HEK293 (cell line): ENCODE data around the gene ARL13A.

ENCODE experiments used
- CTCF ChIA-PET: fragments of 350-600 bp; formaldehyde crosslinking; extraction: SDS; loops from one replicate; lab custom pipeline; 2021; ENCODE audit warnings: antibody characterized with exemption; lab: Yijun Ruan, JAX
- POLR2A ChIA-PET: fragments of 300-600 bp; formaldehyde crosslinking; extraction: SDS; loops from one replicate; lab custom pipeline; 2020; ENCODE audit warnings: antibody characterized with exemption, inconsistent platforms; lab: Yijun Ruan, JAX
- H3K27ac ChIP-seq: fragments of 200-500 bp; sonication (Bioruptor generic); 2 replicates; pipeline ENCODE4 v1.5.1; 2014; ENCODE audit warnings: low read depth, low read length, control low read depth, inconsistent platforms; ENCODE audit errors: extremely low read depth
- H3K36me3 ChIP-seq, 2 experiments: fragments of 200-500 bp in 1 of 2; sonication (Bioruptor generic) in 1 of 2; 1 replicate in 1 of 2; 2 replicates in 1 of 2; pipeline ENCODE4 v1.5.1; 2014 to 2017; ENCODE audit warnings: inconsistent platforms in 2 of 2, low read length in 2 of 2; ENCODE audit not compliant: control insufficient read depth in 2 of 2, insufficient read depth in 1 of 2
- H3K4me1 ChIP-seq: fragments of 200-500 bp; sonication (Bioruptor generic); 2 replicates; pipeline ENCODE4 v1.5.1; 2014; ENCODE audit warnings: mild to moderate bottlenecking, low read length, inconsistent platforms; ENCODE audit not compliant: control insufficient read depth, insufficient read depth
- H3K4me3 ChIP-seq: 2 replicates; pipeline ENCODE4 v1.5.1; 2011; ENCODE audit warnings: low read depth, mild to moderate bottlenecking, control low read depth, low read length, moderate library complexity
- H3K9me3 ChIP-seq: fragments of 200-500 bp; sonication (Bioruptor generic); 2 replicates; pipeline ENCODE4 v1.5.1; 2014; ENCODE audit warnings: low read depth, low read length, inconsistent platforms; ENCODE audit not compliant: control insufficient read depth, insufficient read depth
- KLF8 ChIP-seq: fragments of 450-650 bp; formaldehyde crosslinking; IDR thresholded peaks from 2 replicates; pipeline ENCODE4 v1.5.1; 2016; ENCODE audit warnings: missing biosample characterization, missing genetic modification characterization
- PRDM1 ChIP-seq: fragments of 450-650 bp; formaldehyde crosslinking; IDR thresholded peaks from 2 replicates; pipeline ENCODE4; 2016; ENCODE audit warnings: missing biosample characterization, missing genetic modification characterization
- SALL2 ChIP-seq: fragments of 450-650 bp; formaldehyde crosslinking; IDR thresholded peaks from 2 replicates; pipeline ENCODE4 v1.5.0; 2017; ENCODE audit warnings: missing biosample characterization, mild to moderate bottlenecking, missing genetic modification characterization, borderline replicate concordance
- TCF7L2 ChIP-seq: IDR thresholded peaks from 2 replicates; pipeline ENCODE4 v1.6.1; 2011; ENCODE audit warnings: low read depth, mild to moderate bottlenecking, inconsistent platforms, low read length, moderate library complexity, borderline replicate concordance
- ZBTB17 ChIP-seq: fragments of 450-650 bp; formaldehyde crosslinking; IDR thresholded peaks from 2 replicates; pipeline ENCODE4 v1.5.1; 2016; ENCODE audit warnings: missing biosample characterization, missing genetic modification characterization
- ZBTB21 ChIP-seq: fragments of 450-650 bp; formaldehyde crosslinking; IDR thresholded peaks from 2 replicates; pipeline ENCODE4 v1.5.1; 2017; ENCODE audit warnings: missing biosample characterization, missing genetic modification characterization
- ZFP3 ChIP-seq: fragments of 450-650 bp; formaldehyde crosslinking; IDR thresholded peaks from 2 replicates; pipeline ENCODE4 v1.5.1; 2016; ENCODE audit warnings: low read depth, missing biosample characterization, missing genetic modification characterization
- ZNF138 ChIP-seq: fragments of 450-650 bp; formaldehyde crosslinking; IDR thresholded peaks from 2 replicates; pipeline ENCODE4 v1.5.1; 2016; ENCODE audit warnings: missing biosample characterization, missing genetic modification characterization, borderline replicate concordance
- ZNF155 ChIP-seq: fragments of 450-650 bp; formaldehyde crosslinking; IDR thresholded peaks from 2 replicates; pipeline ENCODE4 v1.5.1; 2016; ENCODE audit warnings: missing biosample characterization, missing genetic modification characterization
- ZNF169 ChIP-seq: fragments of 450-650 bp; formaldehyde crosslinking; IDR thresholded peaks from 2 replicates; pipeline ENCODE4 v1.5.1; 2016; ENCODE audit warnings: missing biosample characterization, missing genetic modification characterization
- ZNF19 ChIP-seq: fragments of 450-650 bp; formaldehyde crosslinking; IDR thresholded peaks from 2 replicates; pipeline ENCODE4; 2016; ENCODE audit warnings: missing biosample characterization, missing genetic modification characterization, low read depth
- ZNF239 ChIP-seq: fragments of 450-650 bp; formaldehyde crosslinking; IDR thresholded peaks from 2 replicates; pipeline ENCODE4 v1.5.1; 2016; ENCODE audit warnings: missing biosample characterization, missing genetic modification characterization
- ZNF248 ChIP-seq: fragments of 450-650 bp; formaldehyde crosslinking; IDR thresholded peaks from 2 replicates; pipeline ENCODE4 v1.5.1; 2017; ENCODE audit warnings: missing biosample characterization, missing genetic modification characterization
- ZNF354C ChIP-seq: fragments of 450-650 bp; formaldehyde crosslinking; IDR thresholded peaks from 2 replicates; pipeline ENCODE4 v1.5.1; 2016; ENCODE audit warnings: missing biosample characterization, missing genetic modification characterization, low read depth, borderline replicate concordance
- ZNF433 ChIP-seq: fragments of 450-650 bp; formaldehyde crosslinking; IDR thresholded peaks from 2 replicates; pipeline ENCODE4 v1.5.1; 2016; ENCODE audit warnings: missing biosample characterization, missing genetic modification characterization, low read depth
- ZNF510 ChIP-seq: fragments of 450-650 bp; formaldehyde crosslinking; IDR thresholded peaks from 2 replicates; pipeline ENCODE4 v1.5.1; 2018; ENCODE audit warnings: mild to moderate bottlenecking, missing genetic modification characterization, missing biosample characterization; ENCODE audit not compliant: insufficient replicate concordance
- ZNF529 ChIP-seq: fragments of 450-650 bp; formaldehyde crosslinking; IDR thresholded peaks from 2 replicates; pipeline ENCODE4 v1.5.1; 2017; ENCODE audit warnings: missing genetic modification characterization, missing biosample characterization; ENCODE audit not compliant: insufficient replicate concordance
- ZNF544 ChIP-seq: fragments of 450-650 bp; formaldehyde crosslinking; IDR thresholded peaks from 2 replicates; pipeline ENCODE4 v1.5.0; 2017; ENCODE audit warnings: missing biosample characterization, missing genetic modification characterization
- ZSCAN16 ChIP-seq: fragments of 450-650 bp; formaldehyde crosslinking; IDR thresholded peaks from 2 replicates; pipeline ENCODE4 v1.5.1; 2016; ENCODE audit warnings: missing biosample characterization, missing genetic modification characterization
- TF ChIP-seq, protein P1 (sequence below): fragments of 450-650 bp; formaldehyde crosslinking; IDR thresholded peaks from 2 replicates; pipeline ENCODE4 v1.5.0; 2017; ENCODE audit warnings: missing biosample characterization, missing genetic modification characterization, borderline replicate concordance
- TF ChIP-seq, protein P2 (sequence below): fragments of 450-650 bp; formaldehyde crosslinking; conservative IDR thresholded peaks from 2 replicates; pipeline ENCODE4 v1.5.1; 2016; ENCODE audit warnings: low read depth, missing biosample characterization, missing genetic modification characterization
- TF ChIP-seq, protein P3 (sequence below): fragments of 450-650 bp; formaldehyde crosslinking; conservative IDR thresholded peaks from 2 replicates; pipeline ENCODE4 v1.5.1; 2016; ENCODE audit warnings: low read depth, missing biosample characterization, missing genetic modification characterization
- TF ChIP-seq, protein P4 (sequence below): fragments of 450-650 bp; formaldehyde crosslinking; IDR thresholded peaks from 2 replicates; pipeline ENCODE4 v1.5.1; 2016; ENCODE audit warnings: missing biosample characterization, missing genetic modification characterization

Gene ARL13A

DNA sequence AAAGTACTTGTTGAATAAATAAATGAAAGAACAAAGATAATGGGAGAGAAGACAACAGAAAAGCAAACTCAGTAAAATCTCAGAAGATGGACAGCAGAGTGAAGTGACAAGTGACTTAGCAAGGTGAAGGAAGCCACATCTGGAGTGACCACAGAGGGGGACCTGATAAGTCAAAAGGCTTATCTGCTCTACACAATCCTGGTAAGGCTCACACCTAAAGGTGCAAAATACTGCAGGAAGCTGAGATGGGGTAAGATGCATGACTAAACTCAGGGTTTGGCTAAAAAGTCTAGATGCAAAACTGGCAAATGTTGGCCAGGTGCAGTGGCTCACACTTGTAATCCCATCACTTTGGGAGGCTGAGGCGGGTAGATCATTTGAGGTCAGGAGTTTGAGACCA is 60.2 kb downstream of the ARL13A start:
- Histone ChIP-seq H3K9me3 (no peaks in the 10 kb centered on the region), H3K27ac (no peak overlapping the region), H3K36me3 (peaks cover 10 to 29% of the 10 kb centered on the region in 2 experiments; a peak in 2 of 3 replicates), H3K4me3 (no peak overlapping the region), H3K4me1 (no peaks in the 10 kb centered on the region)
- CTCF ChIA-PET, result no interaction called here
- POLR2A ChIA-PET, result no interaction called here
- no peak for TF ChIP-seq ZNF248
- TF ChIP-seq SALL2 (tag by site-specific recombination), result no peak
- TF ChIP-seq ZNF544 (tag by site-specific recombination), result no peak
- TF ChIP-seq, protein P1, sequence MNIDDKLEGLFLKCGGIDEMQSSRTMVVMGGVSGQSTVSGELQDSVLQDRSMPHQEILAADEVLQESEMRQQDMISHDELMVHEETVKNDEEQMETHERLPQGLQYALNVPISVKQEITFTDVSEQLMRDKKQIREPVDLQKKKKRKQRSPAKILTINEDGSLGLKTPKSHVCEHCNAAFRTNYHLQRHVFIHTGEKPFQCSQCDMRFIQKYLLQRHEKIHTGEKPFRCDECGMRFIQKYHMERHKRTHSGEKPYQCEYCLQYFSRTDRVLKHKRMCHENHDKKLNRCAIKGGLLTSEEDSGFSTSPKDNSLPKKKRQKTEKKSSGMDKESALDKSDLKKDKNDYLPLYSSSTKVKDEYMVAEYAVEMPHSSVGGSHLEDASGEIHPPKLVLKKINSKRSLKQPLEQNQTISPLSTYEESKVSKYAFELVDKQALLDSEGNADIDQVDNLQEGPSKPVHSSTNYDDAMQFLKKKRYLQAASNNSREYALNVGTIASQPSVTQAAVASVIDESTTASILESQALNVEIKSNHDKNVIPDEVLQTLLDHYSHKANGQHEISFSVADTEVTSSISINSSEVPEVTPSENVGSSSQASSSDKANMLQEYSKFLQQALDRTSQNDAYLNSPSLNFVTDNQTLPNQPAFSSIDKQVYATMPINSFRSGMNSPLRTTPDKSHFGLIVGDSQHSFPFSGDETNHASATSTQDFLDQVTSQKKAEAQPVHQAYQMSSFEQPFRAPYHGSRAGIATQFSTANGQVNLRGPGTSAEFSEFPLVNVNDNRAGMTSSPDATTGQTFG (tag by site-specific recombination), result no peak
- no peak for TF ChIP-seq ZSCAN16 (tag by site-specific recombination)
- no peak for TF ChIP-seq ZNF354C (tag by site-specific recombination)
- TF ChIP-seq ZNF510, result no peak
- no peak for TF ChIP-seq ZNF529
- no peak for TF ChIP-seq KLF8 (tag by site-specific recombination)
- no peak for TF ChIP-seq ZBTB17 (tag by site-specific recombination)
- no peak for TF ChIP-seq ZNF138 (tag by site-specific recombination)
- no peak for TF ChIP-seq ZNF433 (tag by site-specific recombination)
- TF ChIP-seq TCF7L2, result no peak
- no peak for TF ChIP-seq ZBTB21 (tag by site-specific recombination)
- TF ChIP-seq, all 188 proteins: peak for 0

DNA sequence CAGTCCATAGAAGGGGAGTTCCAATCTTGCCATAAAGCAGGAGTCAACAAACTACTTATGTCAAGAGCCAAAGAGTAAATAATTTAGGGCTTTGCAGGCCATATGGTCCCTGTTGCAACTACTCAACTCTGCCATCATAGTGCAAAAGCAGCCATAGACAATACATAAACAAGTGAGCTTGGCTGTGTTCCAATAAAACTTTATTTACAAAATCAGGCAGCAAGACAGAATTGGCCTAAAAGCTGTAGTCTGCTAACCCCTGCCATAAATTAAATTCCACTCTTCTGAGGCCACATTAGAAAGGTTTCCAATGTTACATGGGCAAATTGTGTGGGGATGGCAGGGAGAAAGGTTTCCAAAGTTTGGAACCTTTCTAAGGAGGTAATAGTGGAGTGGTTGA is 67.7 kb downstream of the ARL13A start:
- Histone ChIP-seq H3K9me3 (no peaks in the 10 kb centered on the region), H3K36me3 (peaks cover 10 to 57% of the 10 kb centered on the region in 2 experiments), H3K4me1 (no peaks in the 10 kb centered on the region), H3K27ac (no peak overlapping the region)
- ChIA-PET POLR2A (no interaction called here), CTCF (interaction anchor here (0.5 to 0.7 kb wide), 2 partner anchors 266 to 367 kb away, joined by 3 to 5 read pairs; no protein-coding TSS in a partner anchor)
- no peak for TF ChIP-seq PRDM1 (tag by site-specific recombination)
- TF ChIP-seq, protein P2, sequence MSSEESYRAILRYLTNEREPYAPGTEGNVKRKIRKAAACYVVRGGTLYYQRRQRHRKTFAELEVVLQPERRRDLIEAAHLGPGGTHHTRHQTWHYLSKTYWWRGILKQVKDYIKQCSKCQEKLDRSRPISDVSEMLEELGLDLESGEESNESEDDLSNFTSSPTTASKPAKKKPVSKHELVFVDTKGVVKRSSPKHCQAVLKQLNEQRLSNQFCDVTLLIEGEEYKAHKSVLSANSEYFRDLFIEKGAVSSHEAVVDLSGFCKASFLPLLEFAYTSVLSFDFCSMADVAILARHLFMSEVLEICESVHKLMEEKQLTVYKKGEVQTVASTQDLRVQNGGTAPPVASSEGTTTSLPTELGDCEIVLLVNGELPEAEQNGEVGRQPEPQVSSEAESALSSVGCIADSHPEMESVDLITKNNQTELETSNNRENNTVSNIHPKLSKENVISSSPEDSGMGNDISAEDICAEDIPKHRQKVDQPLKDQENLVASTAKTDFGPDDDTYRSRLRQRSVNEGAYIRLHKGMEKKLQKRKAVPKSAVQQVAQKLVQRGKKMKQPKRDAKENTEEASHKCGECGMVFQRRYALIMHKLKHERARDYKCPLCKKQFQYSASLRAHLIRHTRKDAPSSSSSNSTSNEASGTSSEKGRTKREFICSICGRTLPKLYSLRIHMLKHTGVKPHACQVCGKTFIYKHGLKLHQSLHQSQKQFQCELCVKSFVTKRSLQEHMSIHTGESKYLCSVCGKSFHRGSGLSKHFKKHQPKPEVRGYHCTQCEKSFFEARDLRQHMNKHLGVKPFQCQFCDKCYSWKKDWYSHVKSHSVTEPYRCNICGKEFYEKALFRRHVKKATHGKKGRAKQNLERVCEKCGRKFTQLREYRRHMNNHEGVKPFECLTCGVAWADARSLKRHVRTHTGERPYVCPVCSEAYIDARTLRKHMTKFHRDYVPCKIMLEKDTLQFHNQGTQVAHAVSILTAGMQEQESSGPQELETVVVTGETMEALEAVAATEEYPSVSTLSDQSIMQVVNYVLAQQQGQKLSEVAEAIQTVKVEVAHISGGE (tag by site-specific recombination), result no peak
- TF ChIP-seq, protein P3, sequence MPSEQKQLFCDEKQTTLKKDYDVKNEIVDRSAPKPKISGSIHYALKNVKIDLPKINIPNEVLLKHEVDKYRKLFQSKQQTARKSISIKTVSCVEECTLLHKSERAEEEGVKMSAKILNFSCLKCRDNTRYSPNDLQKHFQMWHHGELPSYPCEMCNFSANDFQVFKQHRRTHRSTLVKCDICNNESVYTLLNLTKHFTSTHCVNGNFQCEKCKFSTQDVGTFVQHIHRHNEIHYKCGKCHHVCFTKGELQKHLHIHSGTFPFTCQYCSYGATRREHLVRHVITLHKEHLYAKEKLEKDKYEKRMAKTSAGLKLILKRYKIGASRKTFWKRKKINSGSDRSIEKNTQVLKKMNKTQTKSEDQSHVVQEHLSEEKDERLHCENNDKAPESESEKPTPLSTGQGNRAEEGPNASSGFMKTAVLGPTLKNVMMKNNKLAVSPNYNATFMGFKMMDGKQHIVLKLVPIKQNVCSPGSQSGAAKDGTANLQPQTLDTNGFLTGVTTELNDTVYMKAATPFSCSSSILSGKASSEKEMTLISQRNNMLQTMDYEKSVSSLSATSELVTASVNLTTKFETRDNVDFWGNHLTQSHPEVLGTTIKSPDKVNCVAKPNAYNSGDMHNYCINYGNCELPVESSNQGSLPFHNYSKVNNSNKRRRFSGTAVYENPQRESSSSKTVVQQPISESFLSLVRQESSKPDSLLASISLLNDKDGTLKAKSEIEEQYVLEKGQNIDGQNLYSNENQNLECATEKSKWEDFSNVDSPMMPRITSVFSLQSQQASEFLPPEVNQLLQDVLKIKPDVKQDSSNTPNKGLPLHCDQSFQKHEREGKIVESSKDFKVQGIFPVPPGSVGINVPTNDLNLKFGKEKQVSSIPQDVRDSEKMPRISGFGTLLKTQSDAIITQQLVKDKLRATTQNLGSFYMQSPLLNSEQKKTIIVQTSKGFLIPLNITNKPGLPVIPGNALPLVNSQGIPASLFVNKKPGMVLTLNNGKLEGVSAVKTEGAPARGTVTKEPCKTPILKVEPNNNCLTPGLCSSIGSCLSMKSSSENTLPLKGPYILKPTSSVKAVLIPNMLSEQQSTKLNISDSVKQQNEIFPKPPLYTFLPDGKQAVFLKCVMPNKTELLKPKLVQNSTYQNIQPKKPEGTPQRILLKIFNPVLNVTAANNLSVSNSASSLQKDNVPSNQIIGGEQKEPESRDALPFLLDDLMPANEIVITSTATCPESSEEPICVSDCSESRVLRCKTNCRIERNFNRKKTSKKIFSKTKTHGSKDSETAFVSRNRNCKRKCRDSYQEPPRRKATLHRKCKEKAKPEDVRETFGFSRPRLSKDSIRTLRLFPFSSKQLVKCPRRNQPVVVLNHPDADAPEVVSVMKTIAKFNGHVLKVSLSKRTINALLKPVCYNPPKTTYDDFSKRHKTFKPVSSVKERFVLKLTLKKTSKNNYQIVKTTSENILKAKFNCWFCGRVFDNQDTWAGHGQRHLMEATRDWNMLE, result no peak
- TF ChIP-seq ZFP3, result no peak
- no peak for TF ChIP-seq ZNF239 (tag by site-specific recombination)
- no peak for TF ChIP-seq ZNF169 (tag by site-specific recombination)
- no peak for TF ChIP-seq ZNF155 (tag by site-specific recombination)
- no peak for TF ChIP-seq ZNF19 (tag by site-specific recombination)
- TF ChIP-seq, protein P4, sequence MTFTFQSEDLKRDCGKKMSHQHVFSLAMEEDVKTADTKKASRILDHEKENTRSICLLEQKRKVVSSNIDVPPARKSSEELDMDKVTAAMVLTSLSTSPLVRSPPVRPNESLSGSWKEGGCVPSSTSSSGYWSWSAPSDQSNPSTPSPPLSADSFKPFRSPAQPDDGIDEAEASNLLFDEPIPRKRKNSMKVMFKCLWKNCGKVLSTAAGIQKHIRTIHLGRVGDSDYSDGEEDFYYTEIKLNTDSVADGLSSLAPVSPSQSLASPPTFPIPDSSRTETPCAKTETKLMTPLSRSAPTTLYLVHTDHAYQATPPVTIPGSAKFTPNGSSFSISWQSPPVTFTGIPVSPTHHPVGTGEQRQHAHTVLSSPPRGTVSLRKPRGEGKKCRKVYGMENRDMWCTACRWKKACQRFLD (tag by site-specific recombination), result no peak
- TF ChIP-seq, all 188 proteins: peak for 0
- H3K4me3 ChIP-seq, result no peak overlapping the region
